ENCODE measurements around the gene TMEM253.

TMEM253 gene

DNA sequence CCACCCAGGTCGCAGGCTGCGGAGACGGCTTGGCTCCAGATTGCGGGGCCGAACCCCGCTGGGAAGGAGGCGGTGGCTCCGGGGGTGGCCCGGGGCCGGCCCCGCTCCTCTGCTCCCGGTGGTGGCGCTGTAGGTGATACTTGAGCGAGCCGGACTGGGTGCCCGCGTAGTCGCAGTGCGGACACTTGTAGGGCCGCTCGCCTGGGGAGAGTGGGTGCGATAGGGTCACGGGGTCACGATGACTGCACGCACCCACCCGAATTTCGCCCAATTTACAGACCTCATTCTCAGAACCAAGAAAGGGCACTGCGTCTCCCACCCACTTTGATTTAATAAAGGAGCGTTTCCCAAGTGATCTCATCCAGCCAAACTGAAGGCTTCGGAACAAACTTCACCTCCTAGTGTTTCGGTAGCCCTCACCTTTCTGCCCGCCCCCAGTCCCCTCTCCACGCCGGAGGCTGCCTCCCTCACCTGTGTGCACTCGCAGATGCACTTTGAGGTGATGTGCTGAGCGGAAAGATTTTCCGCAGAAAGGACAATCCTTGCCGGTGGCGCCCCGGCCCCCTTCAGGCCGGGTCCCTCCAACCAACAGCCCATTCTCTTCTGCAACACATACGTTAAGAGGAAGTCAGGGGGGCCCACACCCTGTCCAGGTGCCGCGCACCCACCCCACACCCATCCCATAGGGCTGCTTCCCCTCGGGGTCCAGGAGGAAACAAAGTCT, 9.8 kb upstream of the TMEM253 start:
- DNase-seq: no peak

DNA sequence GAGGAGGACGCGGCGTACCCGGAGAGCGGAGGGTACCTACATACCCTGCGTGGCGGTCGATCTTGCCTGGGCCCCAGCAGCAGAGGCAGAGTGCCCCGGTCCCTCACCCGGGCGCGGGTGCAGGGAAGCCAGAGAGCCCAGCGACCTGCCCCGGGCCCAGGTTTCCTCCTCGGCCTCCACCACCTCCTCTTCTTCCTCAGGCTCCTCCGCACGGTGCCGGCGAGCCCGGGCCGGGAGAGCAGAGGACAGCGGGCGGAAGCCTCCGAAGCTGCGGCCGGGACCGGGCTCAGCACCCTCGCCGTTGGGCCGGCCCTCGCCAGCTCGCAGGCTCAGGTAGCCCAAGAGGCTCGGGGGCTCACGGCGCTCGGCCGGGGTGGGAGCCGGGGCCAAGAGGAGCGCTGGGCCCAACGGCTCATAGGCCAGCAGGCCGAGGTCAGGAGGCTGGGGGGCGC, 9.0 kb upstream of the TMEM253 start:
- no peak for DNase-seq

DNA sequence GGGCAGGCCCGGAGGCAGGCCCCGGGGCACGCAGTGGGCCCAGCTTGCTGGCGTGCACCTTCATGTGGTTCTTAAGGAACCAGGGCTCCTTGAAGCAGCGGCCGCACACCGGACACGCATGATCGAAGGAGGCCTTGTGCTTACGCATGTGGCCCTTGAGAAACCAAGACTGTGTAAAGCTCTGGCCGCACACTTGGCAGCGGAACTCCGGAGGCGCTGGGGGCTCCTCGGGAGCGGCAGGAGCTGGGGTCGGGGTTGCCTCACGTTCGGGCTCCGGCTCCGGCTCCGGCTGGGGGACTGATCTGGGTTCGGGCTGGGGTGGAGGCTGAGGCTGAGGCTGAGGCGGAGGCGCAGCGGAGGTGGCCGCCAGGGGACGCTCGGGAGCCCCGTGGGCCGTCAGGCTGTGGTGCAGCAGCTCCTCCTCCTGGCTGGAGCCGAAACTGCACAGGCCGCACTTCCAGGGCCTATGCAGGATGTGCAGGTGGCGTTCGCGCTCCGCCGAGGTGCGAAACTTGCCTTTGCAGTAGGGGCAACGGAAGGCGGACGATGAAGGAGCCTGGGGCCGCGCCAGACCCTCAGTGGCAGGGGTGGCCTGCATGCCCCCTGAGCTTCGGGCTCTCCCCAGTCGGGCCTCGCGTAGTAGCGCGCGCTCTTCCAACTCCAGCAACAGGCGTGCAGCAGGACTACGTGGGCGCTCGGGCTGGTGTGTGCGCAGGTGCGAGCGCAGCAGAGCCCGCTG, 8.4 kb upstream of the TMEM253 start:
- peak; percentile 94 for DNase-seq

DNA sequence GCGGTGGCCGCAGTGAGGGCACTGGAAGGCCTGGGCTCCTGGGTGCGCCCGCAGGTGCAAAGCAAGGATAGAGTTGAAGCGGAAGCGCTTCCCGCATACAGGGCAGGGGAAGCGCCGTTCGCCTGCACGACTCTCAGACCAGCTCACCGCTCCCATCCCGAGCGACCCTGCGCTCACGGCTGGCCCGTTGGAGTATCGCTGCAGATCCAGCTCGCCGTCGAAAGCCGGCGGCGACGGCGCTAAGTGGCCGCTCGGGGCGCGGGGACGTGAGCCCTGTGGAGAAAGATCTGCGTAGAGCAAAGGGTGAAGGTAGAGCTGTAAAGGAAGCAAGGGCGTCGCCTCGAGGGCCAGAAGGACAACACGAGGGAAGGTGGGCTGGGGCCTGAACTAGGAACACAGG, 7.8 kb upstream of the TMEM253 start:
- no peak for DNase-seq

DNA sequence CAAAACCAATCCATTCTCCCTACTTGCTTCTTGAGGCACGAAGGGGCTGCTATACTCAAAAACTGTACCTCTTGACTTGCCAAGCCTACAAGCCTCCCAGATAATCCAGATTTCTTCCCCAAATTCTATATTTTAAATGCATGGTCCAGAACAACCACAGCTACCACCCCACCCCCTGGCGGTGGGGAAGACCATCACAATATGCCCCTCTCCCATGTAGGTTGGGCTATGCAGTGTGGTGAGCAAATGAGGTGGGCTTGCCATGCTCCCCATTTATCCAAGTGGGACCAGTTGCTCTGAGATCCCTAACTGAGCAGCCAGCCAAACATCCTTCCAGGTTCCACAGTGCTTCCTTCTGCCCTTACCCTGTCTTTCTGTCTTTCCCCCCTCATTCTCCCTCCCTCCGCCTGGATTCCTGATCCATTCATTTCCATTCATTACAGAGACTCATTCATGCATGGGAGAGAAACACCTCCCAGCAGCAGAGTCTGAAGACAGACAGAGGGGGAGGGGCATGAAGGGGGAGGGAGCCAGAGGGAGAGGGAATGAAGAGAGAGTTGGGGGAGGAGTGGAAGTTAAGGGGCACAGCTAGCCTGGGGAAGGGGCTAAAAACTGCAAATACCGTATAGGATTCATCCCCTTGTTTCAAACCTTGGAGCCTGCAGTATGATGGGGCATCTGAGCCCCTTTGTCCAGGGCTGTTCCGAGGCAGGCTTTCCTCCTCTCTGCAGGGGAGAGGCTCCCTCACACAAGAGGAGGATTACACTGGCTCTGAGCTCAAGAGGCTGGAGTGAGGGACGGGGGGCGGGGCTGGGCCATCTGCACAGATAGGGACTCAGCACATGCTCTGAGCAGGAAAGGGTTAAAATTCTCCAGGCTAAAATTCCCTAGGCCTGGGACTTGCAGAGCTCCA, 6.8 kb upstream of the TMEM253 start:
- no peak for DNase-seq

DNA sequence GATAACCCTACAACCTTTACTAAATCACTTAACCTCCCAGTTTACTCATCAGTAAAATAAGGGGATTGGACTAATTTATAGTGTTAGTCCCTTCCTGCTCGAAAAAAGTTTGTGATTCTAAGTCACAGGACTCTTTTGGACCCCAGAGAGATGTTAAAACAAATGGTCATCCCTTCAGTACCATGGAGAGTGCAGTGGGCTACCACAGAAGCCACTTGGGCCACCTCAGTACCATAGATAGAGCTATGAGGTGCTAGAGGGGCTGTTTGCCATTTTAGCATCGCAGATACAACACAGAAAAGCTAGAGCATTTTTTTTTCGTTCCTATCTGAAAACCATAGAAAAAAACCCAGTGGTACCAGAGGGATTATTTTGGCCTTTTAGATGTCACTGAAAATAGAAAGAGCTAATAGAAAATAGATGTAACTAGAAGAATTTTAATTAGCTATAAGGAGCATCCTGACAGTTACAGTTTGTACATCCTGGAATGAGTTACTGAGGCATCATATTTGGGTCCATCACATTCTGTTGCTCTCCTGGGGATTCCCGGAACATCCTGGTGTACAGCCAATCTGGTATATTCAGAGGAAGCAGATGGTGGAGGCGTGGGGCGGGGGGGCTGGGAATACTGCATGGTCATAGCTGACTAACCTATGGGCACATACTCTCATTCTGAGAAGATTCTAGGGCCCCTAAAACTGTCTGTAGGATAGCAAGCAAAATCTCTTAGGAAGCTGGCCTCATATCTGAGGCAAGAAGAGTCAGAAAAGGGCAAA, 5.2 kb upstream of the TMEM253 start:
- no peak for DNase-seq

DNA sequence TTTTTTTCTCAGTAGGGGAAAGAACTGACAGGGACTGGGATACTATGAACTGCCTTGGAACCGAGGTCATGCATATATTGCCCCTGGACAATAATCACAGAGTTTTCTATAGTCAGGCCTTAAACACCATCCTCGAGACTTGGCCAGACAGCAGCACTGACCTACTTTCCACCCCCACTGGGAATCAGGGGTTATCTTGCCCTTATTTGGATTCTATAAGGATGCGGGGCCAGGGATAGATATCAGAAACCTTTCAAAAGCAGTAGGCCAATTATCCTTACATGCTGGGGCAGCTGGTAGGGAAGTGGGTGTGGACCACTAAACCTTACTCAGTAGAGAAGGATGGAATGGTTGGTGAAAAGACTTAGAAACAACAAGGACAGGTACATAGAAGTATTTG, 4.4 kb upstream of the TMEM253 start:
- DNase-seq: no peak

DNA sequence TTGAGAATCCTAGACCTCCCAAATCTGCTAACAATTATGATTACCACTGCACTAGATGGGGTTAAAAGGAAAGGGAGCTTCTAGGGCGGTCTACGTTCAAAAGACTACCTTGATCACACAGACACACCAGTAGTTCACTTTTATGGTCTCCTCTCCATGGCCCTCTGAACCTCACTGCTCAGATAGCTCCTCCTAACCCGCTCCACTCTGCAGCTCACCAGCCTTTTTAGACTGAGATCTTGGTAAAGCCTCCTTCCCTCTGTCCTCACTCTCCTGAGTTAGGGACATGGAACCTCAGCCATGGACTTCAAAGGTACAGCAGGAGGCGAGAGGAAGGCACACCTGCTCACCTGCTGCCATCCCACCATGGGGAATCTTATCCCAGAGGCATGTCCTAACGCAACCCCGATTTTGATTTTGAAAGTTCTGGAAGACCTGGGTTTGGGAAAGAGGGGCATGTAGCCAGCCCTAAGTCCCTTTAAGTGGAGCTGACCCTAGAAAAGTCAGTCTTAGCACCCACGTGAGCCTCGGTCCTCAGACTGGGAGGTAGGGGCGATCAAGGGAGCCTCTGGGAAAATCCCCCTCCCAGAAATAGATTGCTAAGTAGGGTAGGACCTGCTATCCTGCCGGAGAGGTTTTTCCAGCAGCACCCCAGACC, 3.8 kb upstream of the TMEM253 start:
- no peak for DNase-seq

DNA sequence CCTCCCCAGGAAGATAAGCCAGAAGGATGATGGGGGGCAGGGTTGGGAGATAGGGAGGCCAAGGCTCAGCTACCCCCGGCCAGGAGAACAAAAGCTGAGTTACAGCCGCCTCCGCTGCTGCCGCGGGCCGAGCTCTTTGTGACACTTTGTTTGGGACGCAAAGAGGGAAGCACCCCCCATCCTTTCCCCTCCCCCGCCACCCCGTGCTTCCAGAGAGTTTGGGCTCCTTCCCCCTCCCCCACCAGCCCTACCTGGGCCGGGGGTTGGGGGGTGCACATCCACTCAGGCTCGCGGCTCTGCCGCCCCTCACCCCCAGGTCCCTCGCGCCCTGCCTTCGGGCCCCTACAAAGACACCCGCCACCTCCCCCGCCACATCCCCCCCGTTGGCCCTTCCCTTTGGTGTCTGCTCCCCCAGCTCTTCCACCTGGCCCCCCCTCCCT, 3.2 kb upstream of the TMEM253 start:
- no peak for DNase-seq

DNA sequence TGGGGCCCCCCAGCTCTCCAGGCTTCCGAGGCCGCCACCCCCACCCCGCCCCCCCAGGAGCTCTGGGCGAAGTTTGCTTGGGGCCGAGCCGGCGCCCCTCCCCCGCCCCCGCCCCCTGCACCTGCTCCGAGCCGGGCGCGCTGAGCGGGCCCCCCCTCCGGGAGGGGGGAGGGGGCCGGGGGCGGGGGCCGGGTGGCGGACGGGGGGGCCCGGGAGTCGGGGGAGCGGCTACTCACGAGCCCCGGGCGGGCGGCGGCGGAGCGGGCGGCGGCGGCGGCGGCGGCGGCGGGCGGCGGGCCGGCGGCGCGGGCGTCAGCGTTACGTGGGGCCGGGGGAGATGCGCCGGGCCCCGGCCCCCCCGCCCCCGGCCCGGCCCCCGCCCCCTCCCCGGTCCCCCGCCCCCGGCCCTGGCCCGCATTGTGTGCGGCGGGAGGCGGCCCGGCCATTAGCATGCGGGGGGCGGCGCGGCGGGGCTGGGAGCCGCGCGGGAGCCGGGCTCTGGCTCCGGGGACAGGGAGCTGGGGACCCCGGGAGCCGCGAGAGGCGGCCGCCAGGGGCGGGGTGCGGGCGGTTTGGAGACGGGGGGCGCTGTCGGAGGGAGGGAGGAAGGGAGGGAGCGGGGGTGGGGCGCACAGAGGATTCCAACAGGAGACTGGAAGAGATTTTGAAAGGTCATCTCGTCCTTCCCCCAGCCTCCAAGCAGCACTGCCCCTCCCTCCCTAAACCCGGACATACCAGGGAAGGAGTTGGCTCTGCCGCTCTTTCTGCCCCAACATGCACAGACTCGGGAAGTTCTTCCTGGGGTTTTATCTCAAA, 2.6 kb upstream of the TMEM253 start, which contains the start of gene ZNF219:
TSS of gene ZNF219 (minus strand) at position 580 of the 816 bp plus-strand sequence. CDS start 5,064 bp downstream, outside the sequence.
- no peak for DNase-seq

DNA sequence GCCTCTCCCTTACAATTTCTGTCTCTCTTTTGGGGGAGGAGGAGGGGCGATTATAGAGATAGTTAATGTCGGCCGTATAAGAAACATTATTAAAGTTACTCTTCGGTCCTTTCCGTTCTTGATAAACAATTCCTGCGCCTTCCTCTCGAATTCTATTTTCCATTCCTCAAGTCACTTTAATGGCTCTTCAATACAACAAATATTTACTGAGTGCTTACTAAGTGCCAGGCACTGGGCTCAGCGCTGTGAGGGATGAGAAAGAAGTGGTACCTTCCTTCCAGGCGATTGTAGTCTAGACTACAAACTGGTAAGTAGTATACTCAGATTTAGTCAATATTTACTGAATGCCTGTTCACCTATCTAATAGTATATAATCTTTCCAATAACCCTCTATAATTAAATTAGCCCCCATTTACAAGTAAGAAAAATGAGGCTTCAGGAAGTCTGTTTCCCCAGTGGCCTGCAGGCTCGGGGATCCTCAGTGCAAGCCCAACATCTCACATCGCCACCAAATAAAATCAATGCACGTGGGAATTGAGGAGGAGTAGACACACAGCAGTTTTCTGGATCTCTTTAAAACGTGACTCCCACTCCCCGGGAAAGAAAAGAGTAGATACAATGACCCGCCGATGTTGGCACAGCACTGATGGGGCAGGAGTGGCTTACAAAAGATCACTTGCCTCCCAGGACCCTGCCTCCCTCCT, 1.8 kb upstream of the TMEM253 start:
- no peak for DNase-seq

DNA sequence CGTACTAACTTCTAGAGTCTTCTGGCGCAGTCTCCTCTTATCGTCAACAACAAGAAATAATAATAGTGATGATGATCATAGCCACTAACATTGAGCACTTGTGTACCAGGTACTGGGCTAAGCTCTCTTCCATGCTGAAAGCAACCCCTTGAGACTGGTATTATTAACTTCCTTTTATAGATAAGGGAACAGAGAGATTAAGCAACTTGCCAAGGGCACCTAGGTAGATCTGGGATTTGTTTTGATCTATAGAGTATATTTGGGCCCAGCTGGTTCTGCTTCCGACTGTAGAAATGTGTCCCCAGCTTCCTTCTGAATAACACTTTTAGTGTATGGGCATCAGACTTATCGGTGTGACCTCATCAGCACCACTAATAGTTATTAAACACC, 1.3 kb upstream of the TMEM253 start:
- DNase-seq: no peak

DNA sequence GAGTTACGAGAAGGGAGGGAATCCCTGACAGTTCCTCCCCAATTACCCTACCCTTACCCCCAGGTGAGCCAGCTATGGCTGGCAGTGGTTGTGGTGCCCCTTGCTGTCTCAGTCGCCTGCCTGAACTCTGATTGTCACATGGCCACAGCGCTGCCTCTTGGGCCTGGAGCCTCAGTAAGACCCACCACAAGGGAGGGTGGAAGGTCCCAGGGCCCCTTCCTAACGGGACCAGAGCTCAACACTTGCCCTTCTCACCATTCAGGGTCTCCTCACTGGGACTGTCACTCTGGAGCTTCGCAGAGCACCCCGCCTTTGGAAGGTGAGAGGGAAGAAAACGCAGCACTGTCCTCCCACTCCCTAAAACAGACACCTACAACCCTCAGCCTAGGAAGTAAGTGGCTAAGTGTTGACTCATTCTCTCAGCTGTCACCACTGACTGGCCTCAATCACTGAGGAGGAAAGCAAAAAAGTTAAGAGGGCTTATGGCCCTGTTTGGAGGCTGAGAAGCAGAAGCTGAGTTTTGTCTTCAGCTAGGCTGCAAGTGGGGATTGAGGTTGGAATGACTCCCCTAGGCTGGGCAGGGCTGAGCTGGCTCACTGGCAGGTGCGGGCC, 1.0 kb downstream of the TMEM253 start:
- no peak for DNase-seq

DNA sequence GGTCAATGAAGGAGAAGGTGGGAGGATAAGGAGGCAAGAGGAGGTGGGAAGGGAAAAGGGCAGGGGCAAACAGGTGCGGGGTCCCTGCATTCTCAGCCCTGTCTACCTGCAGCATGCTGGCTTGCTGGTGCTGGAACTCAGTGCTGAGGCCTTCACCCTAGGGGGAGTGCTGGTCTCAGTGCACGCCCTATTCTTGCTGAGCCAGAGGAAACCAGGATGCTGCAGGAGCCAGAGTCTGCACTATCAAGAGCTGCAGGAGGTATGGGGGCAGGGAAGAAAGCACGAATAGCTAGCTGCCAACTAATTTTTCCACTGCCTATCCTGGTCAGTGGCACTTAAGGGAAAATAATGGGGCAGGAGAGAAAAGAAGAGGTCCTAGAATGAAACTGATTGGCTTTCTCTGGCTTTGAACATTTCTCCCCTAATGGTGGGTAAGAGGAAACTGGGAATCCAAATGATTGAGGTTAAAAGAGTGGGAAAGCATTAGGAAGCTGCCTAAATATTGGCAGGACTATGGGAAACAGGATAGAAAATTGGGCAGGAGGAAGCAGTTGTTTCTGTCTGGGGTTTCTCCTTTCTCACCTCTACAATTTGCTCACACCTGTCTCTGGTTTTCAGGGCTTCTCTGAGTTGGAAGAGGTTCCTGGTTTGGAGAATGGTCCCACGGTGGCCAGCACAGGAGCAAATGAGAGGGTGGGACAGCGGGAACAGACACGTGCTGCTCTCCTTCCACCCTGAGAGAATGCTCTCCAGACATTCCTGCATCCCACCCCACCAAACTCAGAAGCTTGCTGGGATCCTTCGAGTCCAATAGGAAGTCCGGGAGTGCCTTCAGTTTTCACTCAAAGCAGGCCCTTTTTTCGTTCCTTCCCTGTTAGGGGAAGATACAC, 1.9 kb downstream of the TMEM253 start:
- DNase-seq: no peak

DNA sequence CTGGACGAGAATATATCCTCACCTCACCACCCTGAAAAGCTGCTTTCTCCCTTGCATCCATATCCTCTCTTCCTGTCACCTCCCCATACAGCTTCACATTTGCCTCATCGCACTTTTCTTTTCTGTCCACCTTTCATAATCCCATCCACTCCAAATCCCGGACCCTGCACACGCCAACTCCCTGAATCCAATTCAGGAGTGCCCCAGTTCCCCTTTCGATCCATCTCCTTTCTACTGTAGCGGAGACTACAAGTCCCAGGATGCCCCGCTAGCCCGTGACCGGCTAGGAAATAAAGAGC, 2.5 kb downstream of the TMEM253 start:
- DNase-seq: no peak

DNA sequence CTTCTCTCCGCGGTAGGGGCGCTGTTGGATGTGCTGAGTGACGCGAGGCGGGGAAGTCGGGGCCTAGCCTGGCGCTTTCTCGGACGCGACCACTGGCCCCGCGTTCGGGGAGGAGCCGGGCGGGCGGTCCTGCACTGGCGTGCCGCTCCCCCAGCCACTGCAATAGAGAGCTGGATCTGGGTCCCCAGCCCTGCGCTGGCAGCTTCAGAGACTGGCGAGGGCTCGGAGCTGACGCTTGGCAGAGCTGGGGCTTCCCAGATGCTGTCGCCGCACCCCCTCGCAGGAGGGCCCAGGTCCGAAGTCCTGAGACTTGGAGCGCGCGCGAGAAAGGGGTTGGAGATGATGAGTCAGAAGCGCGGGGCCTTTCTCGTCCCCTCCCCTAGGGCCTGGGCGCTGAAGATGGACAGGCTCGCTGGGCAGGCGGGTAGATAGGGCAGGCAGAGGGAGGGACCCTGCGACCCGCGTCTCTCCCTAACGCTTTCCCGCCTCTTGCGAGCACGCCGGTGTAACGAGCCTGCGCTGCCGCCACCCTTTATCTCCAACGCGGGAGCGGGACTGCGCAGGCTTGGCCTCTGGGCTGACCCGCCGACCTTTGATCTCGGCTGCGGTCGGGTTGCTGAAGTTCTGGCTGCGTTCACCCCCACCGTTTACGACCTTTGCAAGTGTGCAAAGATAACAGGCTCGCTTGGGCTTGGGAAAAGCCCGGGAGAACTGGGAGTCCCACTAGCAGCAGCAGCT, 3.0 kb downstream of the TMEM253 start:
- peak; percentile 94 for DNase-seq

DNA sequence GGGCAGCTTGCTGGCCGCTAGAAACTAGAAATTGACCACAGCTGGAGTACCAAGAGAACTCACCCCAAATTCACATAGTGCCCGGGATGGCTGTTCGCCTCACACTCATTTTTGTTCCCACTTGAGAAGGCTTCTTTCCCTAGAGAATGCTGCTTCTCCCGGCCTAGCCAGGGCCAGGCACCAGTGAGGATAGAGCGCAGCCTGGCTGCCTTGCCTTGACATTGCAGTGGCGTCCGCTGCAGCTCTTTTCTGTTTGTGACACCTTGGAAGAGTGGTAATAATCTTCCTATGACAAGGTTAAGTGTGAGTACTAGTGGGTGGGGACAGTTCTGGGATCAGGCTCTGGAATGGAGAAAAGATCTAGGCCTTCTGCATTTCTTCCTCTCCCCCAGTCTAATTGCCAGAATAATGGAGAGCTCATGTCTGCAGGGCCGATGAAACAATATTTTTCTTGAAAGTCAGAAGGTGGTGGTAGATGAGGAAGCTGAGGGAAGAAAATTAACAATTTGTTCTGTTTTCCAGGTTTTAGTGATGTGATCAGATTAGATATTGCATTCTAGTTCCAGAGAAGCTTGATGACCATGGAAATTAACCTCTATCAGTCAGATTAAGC, 3.7 kb downstream of the TMEM253 start:
- DNase-seq: no peak

DNA sequence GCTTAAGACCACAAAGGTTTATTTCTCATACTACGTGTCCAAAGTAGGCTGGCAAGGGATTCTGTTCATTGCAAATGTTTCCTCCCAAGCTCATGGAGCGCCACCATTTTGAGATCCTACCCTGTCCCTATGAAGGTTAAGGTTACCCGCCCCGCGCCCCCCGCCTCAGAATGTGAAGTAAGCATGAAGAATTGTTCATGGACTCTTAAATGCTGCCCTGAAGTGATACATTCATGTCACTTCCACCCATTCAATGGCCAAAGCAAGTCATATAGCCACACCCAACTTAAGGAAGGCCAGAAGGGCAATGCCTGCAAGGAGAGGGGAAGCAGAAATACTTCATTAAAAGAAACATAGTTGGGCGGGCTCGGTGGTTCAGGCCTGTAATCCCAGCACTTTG, 4.2 kb downstream of the TMEM253 start:
- DNase-seq: no peak
